Stimulated activated memory B cell treated with anti-CD40 and anti-IgM and Interleukin-4, amounts not matched to agents 10 μg/mL and 1 μg/mL and 100 μg/mL, for 72 hours (primary cell): ENCODE measurements around the gene RPS6KA6.
"Not testable (repeated sequence)": the region's sequence is repeated elsewhere in the genome, so short reads cannot be mapped to it uniquely, and the experiment has no call there.

ENCODE experiments used
- ATAC-seq: fragments of 150-1000 bp; cut with Tn5 transposase; 2 replicates; pipeline ENCODE4 v1.10.0; 2021
- H3K27ac Mint-ChIP-seq: one replicate; pipeline ENCODE4 v1.8.0; 2022; ENCODE audit warnings: mild to moderate bottlenecking, mixed read lengths
- H3K27me3 Mint-ChIP-seq: one replicate; pipeline ENCODE4 v1.8.0; 2022; ENCODE audit warnings: mixed read lengths
- H3K36me3 Mint-ChIP-seq: one replicate; pipeline ENCODE4 v1.8.0; 2022; ENCODE audit warnings: mixed read lengths
- H3K4me1 Mint-ChIP-seq: one replicate; pipeline ENCODE4 v1.8.0; 2022; ENCODE audit warnings: mixed read lengths
- H3K4me3 Mint-ChIP-seq: one replicate; pipeline ENCODE4 v1.8.0; 2022; ENCODE audit warnings: mild to moderate bottlenecking, moderate library complexity, mixed read lengths
- H3K9me3 Mint-ChIP-seq: one replicate; pipeline ENCODE4 v1.8.0; 2022; ENCODE audit warnings: mixed read lengths

The RPS6KA6 gene

DNA sequence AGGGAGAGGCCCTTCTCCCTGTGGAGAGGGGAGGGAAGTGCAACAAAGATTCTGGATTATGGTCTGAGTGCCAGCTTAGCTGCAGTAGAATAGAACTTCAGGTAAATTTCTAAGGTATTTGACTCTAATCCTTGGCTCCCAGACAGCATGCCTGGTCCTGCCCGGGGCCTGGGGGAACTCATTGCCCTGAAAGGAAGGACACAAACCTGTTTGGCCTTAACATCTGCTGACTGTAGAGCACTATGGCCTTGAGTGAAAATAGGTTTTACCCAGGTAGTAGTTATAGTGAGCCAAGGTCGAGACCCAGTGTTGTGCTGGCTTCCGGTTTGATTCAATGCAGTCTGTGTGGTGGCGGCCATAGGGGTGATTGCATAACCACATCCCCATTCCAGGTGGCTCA is 64.4 kb downstream of the RPS6KA6 start:
- no peak overlapping the region for H3K4me3 Mint-ChIP-seq

DNA sequence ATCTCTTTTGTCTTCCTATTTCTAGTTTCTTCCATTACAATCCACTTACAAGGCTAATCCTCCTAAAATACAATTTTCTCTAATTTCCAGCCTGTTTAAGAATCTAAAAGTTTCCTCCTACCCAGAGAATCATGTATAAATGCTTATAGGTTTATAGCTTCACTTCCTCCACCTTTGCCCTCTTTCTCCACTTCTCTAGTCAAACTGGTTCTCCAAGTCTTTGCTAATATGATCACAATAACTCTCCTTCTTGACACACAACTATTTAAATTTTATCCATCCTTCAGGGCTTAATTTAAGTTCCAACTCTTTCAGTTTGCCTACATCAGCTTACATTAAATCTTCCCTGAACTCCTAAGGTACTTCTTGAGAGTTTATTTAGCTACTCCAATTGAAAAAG is 69.2 kb downstream of the RPS6KA6 start:
- Mint-ChIP-seq H3K4me3 (no peak overlapping the region), H3K27ac (no peak overlapping the region), H3K27me3 (no peaks in the 10 kb centered on the region), H3K36me3 (peaks cover 5% of the 10 kb centered on the region), H3K9me3 (no peaks in the 10 kb centered on the region), H3K4me1 (no peaks in the 10 kb centered on the region)
- no peak for ATAC-seq

More for the DNA sequence above, 64.4 kb downstream of the RPS6KA6 start:
- H3K27ac Mint-ChIP-seq: no peak overlapping the region
- H3K36me3 Mint-ChIP-seq: peaks cover 23% of the 10 kb centered on the region
- H3K9me3 Mint-ChIP-seq: no peaks in the 10 kb centered on the region
- ATAC-seq: no peak
- no peaks in the 10 kb centered on the region for H3K27me3 Mint-ChIP-seq
- H3K4me1 Mint-ChIP-seq: no peaks in the 10 kb centered on the region

DNA sequence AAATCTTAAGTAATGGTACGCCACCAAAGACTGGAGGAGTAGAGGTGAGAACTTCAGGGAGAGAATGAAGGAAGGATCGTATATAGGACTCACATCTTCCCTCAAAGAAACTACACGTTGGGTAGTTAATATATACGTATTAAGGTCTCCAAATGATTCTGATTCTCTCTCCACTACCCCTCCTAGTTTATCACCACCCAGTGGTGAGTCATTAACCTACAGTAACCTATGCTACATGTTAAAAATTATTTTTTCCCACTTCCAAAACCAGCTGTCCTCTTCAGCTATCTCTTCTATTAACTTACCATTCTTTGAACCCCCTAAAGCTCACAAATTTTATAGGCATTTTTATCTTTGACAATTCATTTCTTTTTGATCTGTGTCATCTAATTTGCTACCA is 69.7 kb downstream of the RPS6KA6 start:
- Mint-ChIP-seq H3K4me1 (no peaks in the 10 kb centered on the region), H3K9me3 (no peaks in the 10 kb centered on the region), H3K27ac (no peak overlapping the region), H3K4me3 (no peak overlapping the region), H3K36me3 (peaks cover 5% of the 10 kb centered on the region), H3K27me3 (no peaks in the 10 kb centered on the region)
- ATAC-seq: no peak

DNA sequence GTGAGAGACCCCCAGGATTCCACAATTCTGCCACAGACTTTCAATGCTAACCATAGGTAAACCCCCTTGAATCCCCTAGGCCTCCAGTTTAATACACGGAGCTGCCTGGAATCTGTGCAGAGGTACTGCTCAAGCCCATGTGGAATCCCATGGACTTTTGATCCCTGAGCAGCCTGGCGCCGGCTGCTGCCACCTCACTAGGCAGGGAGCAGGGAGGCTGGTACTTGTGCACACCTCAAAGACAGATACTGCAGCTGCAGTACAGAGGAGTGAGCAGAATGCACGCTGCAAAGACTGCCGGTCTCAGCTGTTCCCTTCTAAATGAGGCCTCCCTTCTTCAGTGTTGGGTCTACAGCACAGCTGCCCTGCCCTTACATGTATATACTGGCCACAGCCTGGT is 79.4 kb downstream of the RPS6KA6 start:
- Mint-ChIP-seq H3K9me3 (no peaks in the 10 kb centered on the region), H3K4me3 (no peak overlapping the region), H3K27me3 (no peaks in the 10 kb centered on the region), H3K4me1 (no peaks in the 10 kb centered on the region), H3K27ac (no peak overlapping the region), H3K36me3 (peaks cover 18% of the 10 kb centered on the region)
- ATAC-seq: no peak

- H3K4me3 Mint-ChIP-seq: no peak overlapping the region
- no peak for ATAC-seq
These were observed 88.9 kb downstream of the RPS6KA6 start for GRCh38 chrX:84099120-84099519.

GRCh38 chrX:84079479-84080197 is 108.4 kb downstream of the RPS6KA6 start:
- H3K27me3 Mint-ChIP-seq, H3K4me3 Mint-ChIP-seq, H3K27ac Mint-ChIP-seq, H3K9me3 Mint-ChIP-seq, ATAC-seq, H3K4me1 Mint-ChIP-seq, H3K36me3 Mint-ChIP-seq: not testable (repeated sequence)

More at GRCh38 chrX:84099120-84099519, 88.9 kb downstream of the RPS6KA6 start:
- no peaks in the 10 kb centered on the region for H3K36me3 Mint-ChIP-seq
- no peaks in the 10 kb centered on the region for H3K4me1 Mint-ChIP-seq
- no peaks in the 10 kb centered on the region for H3K27me3 Mint-ChIP-seq
- H3K27ac Mint-ChIP-seq: no peak overlapping the region
- no peaks in the 10 kb centered on the region for H3K9me3 Mint-ChIP-seq

DNA sequence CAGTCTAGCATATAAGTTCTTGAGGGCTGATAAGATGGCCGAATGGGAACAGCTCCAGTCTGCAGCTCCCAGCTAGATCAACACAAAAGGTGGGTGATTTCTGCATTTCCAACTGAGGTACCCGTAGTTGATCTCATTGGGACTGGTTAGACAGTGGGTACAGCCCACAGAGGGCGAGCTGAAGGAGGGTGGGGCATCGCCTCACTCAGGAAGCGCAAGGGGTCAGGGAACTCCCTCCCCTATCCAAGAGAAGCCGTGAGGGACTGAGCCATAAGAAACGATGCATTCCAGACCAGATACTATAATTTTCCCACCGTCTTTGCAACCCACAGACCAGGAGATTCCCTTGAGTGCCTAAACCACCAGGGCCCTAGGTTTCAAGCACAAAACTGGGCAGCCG is 109.0 kb downstream of the RPS6KA6 start:
- ATAC-seq: no peak
- no peak overlapping the region for H3K27ac Mint-ChIP-seq
- peaks cover 5% of the 10 kb centered on the region for H3K36me3 Mint-ChIP-seq
- no peaks in the 10 kb centered on the region for H3K4me1 Mint-ChIP-seq
- no peaks in the 10 kb centered on the region for H3K27me3 Mint-ChIP-seq
- H3K9me3 Mint-ChIP-seq: peaks cover 3% of the 10 kb centered on the region
- no peak overlapping the region for H3K4me3 Mint-ChIP-seq

DNA sequence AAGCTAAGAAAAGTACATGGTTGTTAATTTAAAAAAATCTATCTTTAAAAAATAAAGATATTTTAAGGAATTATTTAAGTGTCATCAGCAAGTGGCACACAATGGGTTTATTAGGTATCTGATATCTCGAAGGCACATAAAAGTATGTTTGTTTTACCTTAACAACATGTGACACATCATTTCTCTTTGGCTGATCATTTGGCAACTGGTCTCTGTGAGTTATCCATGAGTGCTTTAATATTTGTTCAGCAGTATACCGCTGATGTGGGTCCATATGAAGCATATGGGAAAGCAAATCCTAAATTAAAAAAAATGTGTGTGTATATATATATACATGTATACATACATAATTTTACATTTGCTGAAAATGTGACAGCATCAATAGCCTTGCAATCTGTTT is 123.2 kb downstream of the RPS6KA6 start:
- Mint-ChIP-seq H3K27me3 (no peaks in the 10 kb centered on the region), H3K4me1 (no peaks in the 10 kb centered on the region), H3K9me3 (no peaks in the 10 kb centered on the region), H3K27ac (no peak overlapping the region), H3K36me3 (no peaks in the 10 kb centered on the region), H3K4me3 (no peak overlapping the region)
- no peak for ATAC-seq

GRCh38 chrX:84064164-84064563 is 123.8 kb downstream of the RPS6KA6 start:
- Mint-ChIP-seq H3K4me1 (no peaks in the 10 kb centered on the region), H3K27me3 (no peaks in the 10 kb centered on the region), H3K27ac (no peak overlapping the region), H3K4me3 (no peak overlapping the region), H3K9me3 (no peaks in the 10 kb centered on the region), H3K36me3 (no peaks in the 10 kb centered on the region)
- no peak for ATAC-seq

- H3K27me3 Mint-ChIP-seq: no peaks in the 10 kb centered on the region
- no peaks in the 10 kb centered on the region for H3K4me1 Mint-ChIP-seq
- no peak overlapping the region for H3K27ac Mint-ChIP-seq
- H3K36me3 Mint-ChIP-seq: no peaks in the 10 kb centered on the region
- no peak for ATAC-seq
- H3K9me3 Mint-ChIP-seq: no peaks in the 10 kb centered on the region
- H3K4me3 Mint-ChIP-seq: no peak overlapping the region
These were observed 140.7 kb downstream of the RPS6KA6 start for GRCh38 chrX:84047339-84047738.

DNA sequence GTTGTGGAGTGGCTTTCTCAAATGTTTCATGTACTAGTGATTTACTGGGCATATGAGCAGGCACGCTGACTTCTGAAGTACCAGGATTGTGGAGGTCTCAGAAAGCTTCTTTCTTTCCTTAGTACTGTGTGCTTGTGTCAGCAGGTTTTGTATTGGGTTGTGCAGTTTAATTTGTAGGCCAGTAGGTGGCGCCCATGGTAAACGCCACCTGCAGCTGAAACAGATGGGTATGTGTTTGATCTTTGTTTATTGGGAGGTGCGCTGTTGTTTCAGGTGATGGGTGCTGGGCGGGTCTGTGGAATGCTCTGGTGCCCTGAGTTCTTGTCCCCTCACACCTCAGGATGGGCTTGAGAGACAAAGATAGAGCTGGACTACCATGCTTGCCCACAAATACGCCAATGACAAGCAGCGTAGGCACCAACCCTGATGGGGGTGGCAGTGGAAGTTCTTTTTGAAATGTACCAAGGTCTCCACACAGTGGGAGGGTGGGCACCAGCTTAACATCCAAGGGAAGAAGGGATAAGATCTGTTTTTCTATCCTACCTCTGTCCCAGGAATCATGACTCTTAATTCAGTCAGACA is 141.5 kb downstream of the RPS6KA6 start:
- ATAC-seq: no peak
- no peaks in the 10 kb centered on the region for H3K36me3 Mint-ChIP-seq
- H3K27me3 Mint-ChIP-seq: no peaks in the 10 kb centered on the region
- H3K4me3 Mint-ChIP-seq: no peak overlapping the region
- H3K9me3 Mint-ChIP-seq: no peaks in the 10 kb centered on the region
- H3K4me1 Mint-ChIP-seq: no peaks in the 10 kb centered on the region
- no peak overlapping the region for H3K27ac Mint-ChIP-seq

- Mint-ChIP-seq H3K36me3 (no peaks in the 10 kb centered on the region), H3K27ac (no peak overlapping the region), H3K27me3 (no peaks in the 10 kb centered on the region), H3K4me1 (no peaks in the 10 kb centered on the region), H3K9me3 (peaks cover 6% of the 10 kb centered on the region), H3K4me3 (no peak overlapping the region)
- no peak for ATAC-seq
These were observed 143.9 kb downstream of the RPS6KA6 start for GRCh38 chrX:84044051-84044450.
